Measurements from ENCODE around the gene PLXNA4.

PLXNA4 gene

DNA sequence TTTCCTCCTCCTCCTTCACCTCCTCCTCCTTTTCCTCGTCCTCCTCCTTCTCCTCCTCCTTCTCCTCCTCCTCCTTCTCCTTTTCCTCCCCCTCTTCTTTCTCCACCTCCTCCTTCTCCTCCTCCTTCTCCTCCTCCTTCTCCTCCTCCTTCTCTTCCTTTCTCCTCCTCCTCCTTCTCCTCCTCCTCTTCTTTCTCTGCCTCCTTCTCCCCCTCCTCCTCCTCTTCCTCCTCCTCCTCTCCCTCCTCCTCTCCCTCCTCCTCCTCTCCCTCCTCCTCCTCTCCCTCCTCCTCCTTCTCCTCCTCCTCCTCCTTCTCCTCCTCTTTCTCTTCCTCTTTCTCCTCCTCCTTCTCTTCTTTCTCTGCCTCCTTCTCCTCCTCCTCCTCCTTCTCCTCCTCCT lies 13.6 kb downstream of the PLXNA4 start:
- no peak for FAIRE-seq
- no peak for DNase-seq (ENCODE audit: insufficient read length, low spot score)
- TF ChIP-seq POLR2A (IDR thresholded peaks at IDR 0.05; ENCODE audit: low read depth, low read length), result no peak

DNA sequence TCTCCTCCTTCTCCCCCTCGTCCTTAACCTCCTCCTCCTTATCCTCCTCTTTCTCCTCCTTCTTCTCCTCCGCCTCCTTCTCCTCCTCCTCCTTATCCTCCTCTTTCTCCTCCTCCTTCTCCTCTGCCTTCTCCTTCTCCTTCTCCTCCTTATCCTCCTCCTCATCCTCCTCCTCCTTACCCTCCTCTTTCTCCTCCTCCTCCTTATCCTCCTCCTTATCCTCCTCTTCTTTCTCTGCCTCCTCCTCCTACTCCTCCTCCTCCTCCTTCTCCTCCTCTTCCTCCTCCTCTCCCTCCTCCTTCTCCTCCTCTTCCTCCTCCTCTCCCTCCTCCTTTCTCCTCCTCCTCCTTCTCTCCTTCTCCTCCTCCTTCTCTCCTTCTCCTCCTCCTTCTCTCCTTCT lies 14.5 kb downstream of the PLXNA4 start:
- FAIRE-seq (no peak), DNase-seq (ENCODE audit: insufficient read length, low spot score) (no peak)
- TF ChIP-seq POLR2A (IDR thresholded peaks at IDR 0.05; ENCODE audit: low read depth, low read length), result no peak

GRCh38 chr7:132560825-132561529 lies 15.3 kb downstream of the PLXNA4 start:
- no peak for FAIRE-seq
- no peak for TF ChIP-seq POLR2A (IDR thresholded peaks at IDR 0.05; ENCODE audit: low read depth, low read length)
- no peak for DNase-seq (ENCODE audit: insufficient read length, low spot score)

GRCh38 chr7:132560105-132560504 lies 16.2 kb downstream of the PLXNA4 start:
- FAIRE-seq (no peak), DNase-seq (ENCODE audit: insufficient read length, low spot score) (no peak)
- no peak for TF ChIP-seq POLR2A (IDR thresholded peaks at IDR 0.05; ENCODE audit: low read depth, low read length)

DNA sequence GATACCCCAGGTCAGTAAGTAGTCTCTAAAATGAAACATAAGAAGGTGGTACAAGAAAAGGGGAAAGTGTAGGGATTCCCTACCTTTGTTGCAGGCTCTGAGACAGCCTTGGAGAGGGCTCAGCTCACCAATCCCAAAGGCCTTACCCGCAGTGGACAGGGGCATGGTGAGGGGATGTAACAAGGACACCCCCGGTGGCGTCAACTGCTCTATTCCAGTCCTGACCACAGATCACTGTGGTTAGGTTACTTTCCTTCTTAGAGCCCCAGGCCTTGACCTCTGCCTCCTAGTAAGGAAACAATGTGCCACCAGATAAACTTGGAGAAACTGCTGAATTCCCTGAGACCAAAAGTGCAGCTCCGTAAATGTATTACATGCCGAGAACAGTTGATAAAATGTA lies 17.5 kb downstream of the PLXNA4 start:
- DNase-seq (ENCODE audit: insufficient read length, low spot score) (no peak), FAIRE-seq (no peak)
- no peak for TF ChIP-seq POLR2A (IDR thresholded peaks at IDR 0.05; ENCODE audit: low read depth, low read length)

GRCh38 chr7:132557489-132558044 lies 18.7 kb downstream of the PLXNA4 start:
- TF ChIP-seq POLR2A (IDR thresholded peaks at IDR 0.05; ENCODE audit: low read depth, low read length), result no peak
- FAIRE-seq (no peak), DNase-seq (ENCODE audit: insufficient read length, low spot score) (no peak)

DNA sequence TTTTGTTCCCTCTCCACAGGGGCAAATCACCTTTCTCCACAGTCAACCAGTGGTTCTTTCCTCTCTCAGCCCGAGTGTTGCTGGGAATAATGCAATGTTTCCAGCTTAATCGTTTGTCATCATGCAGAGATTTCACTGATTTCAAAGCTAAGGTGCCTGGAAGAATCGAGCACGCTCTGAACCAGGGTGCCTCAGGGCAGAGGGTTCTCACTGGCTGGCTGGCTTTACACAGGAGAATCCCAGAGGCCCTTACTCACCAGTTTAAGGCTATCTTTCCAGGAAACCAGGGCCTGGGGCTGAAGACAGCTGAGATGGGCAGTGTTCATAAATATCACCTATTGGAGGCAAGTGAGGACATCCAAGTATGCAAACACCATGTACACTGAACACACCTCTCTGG lies 21.8 kb downstream of the PLXNA4 start:
- FAIRE-seq (no peak), DNase-seq (ENCODE audit: insufficient read length, low spot score) (no peak)
- TF ChIP-seq POLR2A (IDR thresholded peaks at IDR 0.05; ENCODE audit: low read depth, low read length), result no peak

DNA sequence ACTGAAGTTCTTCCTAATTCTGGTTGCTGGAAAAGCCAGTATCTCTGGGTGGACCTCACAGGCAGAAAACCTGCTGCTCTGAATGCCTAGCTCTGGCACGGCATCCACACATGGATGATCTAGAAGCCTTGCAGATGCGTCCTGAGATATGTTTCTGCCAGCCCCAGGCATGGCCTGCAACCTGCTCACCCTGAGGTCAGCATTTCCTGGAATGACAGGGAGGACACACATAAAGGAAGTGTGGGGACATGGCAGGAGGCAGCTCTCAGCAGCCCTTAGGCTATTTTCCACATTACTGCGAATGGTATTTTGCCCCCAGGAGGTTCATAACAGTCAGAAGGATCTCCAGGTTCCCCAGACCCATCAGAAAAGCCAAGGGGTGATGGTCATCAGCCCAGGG lies 23.2 kb downstream of the PLXNA4 start:
- DNase-seq (ENCODE audit: insufficient read length, low spot score) (no peak), FAIRE-seq (no peak)
- TF ChIP-seq POLR2A (IDR thresholded peaks at IDR 0.05; ENCODE audit: low read depth, low read length), result no peak

- FAIRE-seq, result no peak
- no peak for DNase-seq (ENCODE audit: insufficient read length, low spot score)
- TF ChIP-seq POLR2A (IDR thresholded peaks at IDR 0.05; ENCODE audit: low read depth, low read length), result no peak
Observed at GRCh38 chr7:132551886-132552285, 24.4 kb downstream of the PLXNA4 start.

- no peak for FAIRE-seq
- no peak for TF ChIP-seq POLR2A (IDR thresholded peaks at IDR 0.05; ENCODE audit: low read depth, low read length)
Observed at GRCh38 chr7:132551439-132551838, 24.8 kb downstream of the PLXNA4 start.

GRCh38 chr7:132548489-132549078 lies 27.7 kb downstream of the PLXNA4 start:
- TF ChIP-seq POLR2A (IDR thresholded peaks at IDR 0.05; ENCODE audit: low read depth, low read length), result no peak
- no peak for FAIRE-seq
- DNase-seq (ENCODE audit: insufficient read length, low spot score), result no peak

More at GRCh38 chr7:132551439-132551838, 24.8 kb downstream of the PLXNA4 start:
- DNase-seq (ENCODE audit: insufficient read length, low spot score), result no peak

- DNase-seq (ENCODE audit: insufficient read length, low spot score) (no peak), FAIRE-seq (no peak)
- no peak for TF ChIP-seq POLR2A (IDR thresholded peaks at IDR 0.05; ENCODE audit: low read depth, low read length)
Observed at GRCh38 chr7:132547821-132548220, 28.4 kb downstream of the PLXNA4 start.

- DNase-seq (ENCODE audit: insufficient read length, low spot score), result no peak
- no peak for FAIRE-seq
- no peak for TF ChIP-seq POLR2A (IDR thresholded peaks at IDR 0.05; ENCODE audit: low read depth, low read length)
Observed at GRCh38 chr7:132546366-132547127, 29.7 kb downstream of the PLXNA4 start.

GRCh38 chr7:132545756-132546155 lies 30.5 kb downstream of the PLXNA4 start:
- DNase-seq (ENCODE audit: insufficient read length, low spot score) (no peak), FAIRE-seq (no peak)
- no peak for TF ChIP-seq POLR2A (IDR thresholded peaks at IDR 0.05; ENCODE audit: low read depth, low read length)

Measured in H54 (cell line).